CD14-positive monocyte (primary cell): ENCODE data around the gene SKIDA1. TPM values are rescaled to one million over a fixed set of nuclear protein-coding genes. Genes with fewer than 3 reads are reported as not detected.

Experiments used
- DNase-seq, 3 donors: peaks; one replicate each; pipeline ENCODE4 v3.0.0-alpha.2; 2011 to 2022
- H2AFZ ChIP-seq: 2 replicates; pipeline ENCODE4 v1.6.0; 2012; ENCODE audit warnings: mild to moderate bottlenecking, low read depth, low read length, inconsistent platforms; ENCODE audit not compliant: insufficient read depth, poor library complexity, severe bottlenecking
- H3K27ac ChIP-seq, 2 donors: 1 replicate in 1 of 2; 2 replicates in 1 of 2; pipeline ENCODE4 v1.5.1; 2012 to 2013; ENCODE audit warnings: low read length in 2 of 2, control low read depth in 1 of 2, inconsistent platforms in 1 of 2, low read depth in 1 of 2, mild to moderate bottlenecking in 1 of 2
- H3K27me3 ChIP-seq, 2 donors: one replicate each; pipeline versions ENCODE4 v1.6.0 to v1.6.1; 2011 to 2013; ENCODE audit warnings: low read length in 2 of 2; ENCODE audit not compliant: control insufficient read depth in 2 of 2, insufficient read depth in 2 of 2
- H3K36me3 ChIP-seq, 2 donors: replicated peaks in 1 of 2; 1 replicate in 1 of 2; 2 replicates in 1 of 2; pipeline versions ENCODE4 v1.5.1 to v1.6.1; 2012 to 2013; ENCODE audit warnings: low read length in 2 of 2, control low read depth in 1 of 2, inconsistent platforms in 1 of 2, mild to moderate bottlenecking in 1 of 2; ENCODE audit not compliant: insufficient read depth in 2 of 2, control insufficient read depth in 1 of 2
- H3K4me1 ChIP-seq, 2 donors: 1 replicate in 1 of 2; 2 replicates in 1 of 2; pipeline versions ENCODE4 v1.5.1 to v1.6.1; 2012 to 2013; ENCODE audit warnings: low read length in 2 of 2, control low read depth in 1 of 2, inconsistent platforms in 1 of 2, mild to moderate bottlenecking in 1 of 2, moderate library complexity in 1 of 2; ENCODE audit not compliant: insufficient read depth in 2 of 2, control insufficient read depth in 1 of 2
- H3K4me2 ChIP-seq: replicated peaks from 2 replicates; pipeline ENCODE3; 2012; ENCODE audit warnings: low read length, moderate library complexity, mild to moderate bottlenecking; ENCODE audit not compliant: poor library complexity, severe bottlenecking; ENCODE audit errors: extremely low read depth
- H3K4me3 ChIP-seq, 3 experiments: fragments of 200-600 bp in 1 of 3; sonication (generic) in 1 of 3; replicated peaks in 1 of 3; 1 replicate in 2 of 3; 2 replicates in 1 of 3; pipeline ENCODE4 v1.5.1; 2011 to 2013; ENCODE audit warnings: low read length in 3 of 3, mild to moderate bottlenecking in 3 of 3, control low read depth in 2 of 3, low read depth in 2 of 3, inconsistent platforms in 1 of 3, moderate library complexity in 1 of 3
- H3K79me2 ChIP-seq: 2 replicates; pipeline ENCODE4 v1.6.0; 2012; ENCODE audit warnings: mild to moderate bottlenecking, control low read depth, inconsistent platforms, low read length, moderate library complexity; ENCODE audit not compliant: insufficient read depth
- H3K9ac ChIP-seq: 2 replicates; pipeline ENCODE4 v1.6.0; 2017; ENCODE audit warnings: low read length, mild to moderate bottlenecking; ENCODE audit not compliant: insufficient read depth, poor library complexity, severe bottlenecking
- H3K9me3 ChIP-seq, 2 donors: replicated peaks in 1 of 2; 1 replicate in 1 of 2; 2 replicates in 1 of 2; pipeline versions ENCODE4 v1.5.1 to v1.6.1; 2012 to 2013; ENCODE audit warnings: low read length in 2 of 2, control low read depth in 1 of 2; ENCODE audit not compliant: control insufficient read depth in 1 of 2, insufficient read depth in 1 of 2
- H4K20me1 ChIP-seq: 2 replicates; pipeline ENCODE4 v1.6.0; 2012; ENCODE audit warnings: mild to moderate bottlenecking, low read length, control low read depth, moderate library complexity; ENCODE audit not compliant: insufficient read depth
- H3K27ac Mint-ChIP-seq, 7 donors: one replicate each; pipeline ENCODE4 v1.8.0; 2020; ENCODE audit warnings: mild to moderate bottlenecking in 7 of 7, mixed read lengths in 7 of 7, moderate library complexity in 6 of 7, inconsistent platforms in 2 of 7
- H3K27me3 Mint-ChIP-seq, 3 donors: one replicate each; pipeline ENCODE4 v1.8.0; 2021 to 2022; ENCODE audit warnings: low read depth in 3 of 3, mild to moderate bottlenecking in 3 of 3, mixed read lengths in 3 of 3, moderate library complexity in 3 of 3, inconsistent platforms in 1 of 3
- H3K36me3 Mint-ChIP-seq, 2 donors: one replicate each; pipeline ENCODE4 v1.8.0; 2020; ENCODE audit warnings: mixed read lengths in 2 of 2, inconsistent platforms in 1 of 2, mild to moderate bottlenecking in 1 of 2
- H3K4me1 Mint-ChIP-seq: one replicate; pipeline ENCODE4 v1.8.0; 2020; ENCODE audit warnings: mild to moderate bottlenecking, mixed read lengths
- H3K4me3 Mint-ChIP-seq, 2 donors: one replicate each; pipeline ENCODE4 v1.8.0; 2020; ENCODE audit warnings: mild to moderate bottlenecking in 2 of 2, mixed read lengths in 2 of 2, moderate library complexity in 1 of 2
- H3K9me3 Mint-ChIP-seq, 7 donors: one replicate each; pipeline ENCODE4 v1.8.0; 2020 to 2022; ENCODE audit warnings: mixed read lengths in 7 of 7, mild to moderate bottlenecking in 6 of 7, moderate library complexity in 6 of 7, inconsistent platforms in 2 of 7
- CTCF ChIP-seq: fragments of 200-600 bp; IDR thresholded peaks from one replicate; pipeline ENCODE4 v1.8.0; 2022; ENCODE audit warnings: antibody characterized with exemption, mild to moderate bottlenecking
- WGBS: methylation state at CpG from one replicate; pipeline ENCODE4 v1.1.5; 2013; ENCODE audit warnings: missing lambda C conversion rate; ENCODE audit not compliant: insufficient coverage; 5-methylcytosine and 5-hydroxymethylcytosine counted together
- intact Hi-C, 2 donors: fragments of 100-400 bp; cut with micrococcal nuclease; formaldehyde crosslinking; loops; one replicate each; pipeline versions ENCODE4 v1.15.0 to v1.15.1; 2023
- polyA plus RNA-seq, 3 donors: library from polyadenylated mRNA; depleted of rRNA in 1 of 3; unstranded in 2 of 3; stranded (reverse) in 1 of 3; fragments of 300-500 nt in 2 of 3; fragments of >200 nt in 1 of 3; fragmentation: Illumina TruSeq in 2 of 3; gene quantifications; 1 replicate in 2 of 3; 2 replicates in 1 of 3; pipeline ENCODE4 v1.2.3, GENCODE V29; 2012 to 2021

Gene SKIDA1
- polyA plus RNA-seq, 3 donors: 0.04 to 0.15 TPM; not detected in 1

- Histone ChIP-seq H3K9me3 (peaks cover 4 to 13% of the 10 kb centered on the region in 2 donors), H2AFZ (peak overlapping the region; percentile 64), H3K79me2 (no peaks in the 10 kb centered on the region), H3K9ac (no peak overlapping the region), H3K4me1 (peaks cover 38 to 42% of the 10 kb centered on the region in 2 donors), H3K27ac (no peak overlapping the region), H3K27me3 (peaks cover 54 to 87% of the 10 kb centered on the region in 2 donors), H3K4me2 (peak overlapping the region; percentile 91), H4K20me1 (no peaks in the 10 kb centered on the region), H3K36me3 (no peaks in the 10 kb centered on the region), H3K4me3 (peak overlapping the region in 1 of 3 experiments; percentile 75)
- no peak for TF ChIP-seq CTCF
- no peak overlapping the region for H3K27ac Mint-ChIP-seq
- peaks cover 43% of the 10 kb centered on the region for H3K4me1 Mint-ChIP-seq
- peaks cover 10 to 23% of the 10 kb centered on the region in 2 donors for H3K36me3 Mint-ChIP-seq
- peak overlapping the region; percentile 77 to 93 for H3K4me3 Mint-ChIP-seq
- peaks cover 0 to 15% (median 12%) of the 10 kb centered on the region in 7 donors for H3K9me3 Mint-ChIP-seq
- no peak for DNase-seq
- 53% methylated on average over 10 of the region's 15 CpGs for WGBS
- peaks cover 60 to 83% (median 63%) of the 10 kb centered on the region in 3 donors for H3K27me3 Mint-ChIP-seq
- intact Hi-C loops: loop anchor here (10.0 kb wide), 2 partner anchors 739 to 829 kb away; partner anchors contain the start of gene SPAG6 (in 1 of the 2)
Measured at GRCh38 chr10:21515361-21516241, 9.9 kb downstream of the SKIDA1 start.

GRCh38 chr10:21514818-21515351 lies 10.6 kb downstream of the SKIDA1 start:
- Histone ChIP-seq H3K27ac (no peak overlapping the region), H4K20me1 (no peaks in the 10 kb centered on the region), H3K4me1 (peaks cover 43 to 46% of the 10 kb centered on the region in 2 donors), H3K9me3 (peaks cover 4 to 13% of the 10 kb centered on the region in 2 donors), H3K27me3 (peaks cover 52 to 87% of the 10 kb centered on the region in 2 donors), H3K9ac (no peak overlapping the region), H2AFZ (no peak overlapping the region), H3K4me2 (no peak overlapping the region), H3K4me3 (no peak overlapping the region), H3K36me3 (no peaks in the 10 kb centered on the region), H3K79me2 (no peaks in the 10 kb centered on the region)
- H3K4me1 Mint-ChIP-seq: peaks cover 40% of the 10 kb centered on the region
- no CpG with 5 or more reads among the region's 10 CpGs for WGBS
- no peak for TF ChIP-seq CTCF
- H3K36me3 Mint-ChIP-seq: peaks cover 10 to 23% of the 10 kb centered on the region in 2 donors
- peaks cover 0 to 15% (median 12%) of the 10 kb centered on the region in 7 donors for H3K9me3 Mint-ChIP-seq
- intact Hi-C loops: loop anchor here (10.0 kb wide), 2 partner anchors 740 to 830 kb away; partner anchors contain the start of gene SPAG6 (in 1 of the 2)
- DNase-seq: no peak
- H3K27ac Mint-ChIP-seq: no peak overlapping the region
- peaks cover 55 to 83% (median 62%) of the 10 kb centered on the region in 3 donors for H3K27me3 Mint-ChIP-seq
- peak overlapping the region in 1 of 2 donors; percentile 93 for H3K4me3 Mint-ChIP-seq
